Inferior parietal cortex (tissue), 1 donor: Measurements from ENCODE around the gene CDK5RAP2.
"Not testable (repeated sequence)": the region's sequence is repeated elsewhere in the genome, so short reads cannot be mapped to it uniquely, and the experiment has no call there.

ENCODE experiments used
- DNase-seq: peaks from one replicate; pipeline ENCODE4 v3.0.0-alpha.2; 2016; ENCODE audit errors: extremely low spot score

Gene CDK5RAP2

DNA sequence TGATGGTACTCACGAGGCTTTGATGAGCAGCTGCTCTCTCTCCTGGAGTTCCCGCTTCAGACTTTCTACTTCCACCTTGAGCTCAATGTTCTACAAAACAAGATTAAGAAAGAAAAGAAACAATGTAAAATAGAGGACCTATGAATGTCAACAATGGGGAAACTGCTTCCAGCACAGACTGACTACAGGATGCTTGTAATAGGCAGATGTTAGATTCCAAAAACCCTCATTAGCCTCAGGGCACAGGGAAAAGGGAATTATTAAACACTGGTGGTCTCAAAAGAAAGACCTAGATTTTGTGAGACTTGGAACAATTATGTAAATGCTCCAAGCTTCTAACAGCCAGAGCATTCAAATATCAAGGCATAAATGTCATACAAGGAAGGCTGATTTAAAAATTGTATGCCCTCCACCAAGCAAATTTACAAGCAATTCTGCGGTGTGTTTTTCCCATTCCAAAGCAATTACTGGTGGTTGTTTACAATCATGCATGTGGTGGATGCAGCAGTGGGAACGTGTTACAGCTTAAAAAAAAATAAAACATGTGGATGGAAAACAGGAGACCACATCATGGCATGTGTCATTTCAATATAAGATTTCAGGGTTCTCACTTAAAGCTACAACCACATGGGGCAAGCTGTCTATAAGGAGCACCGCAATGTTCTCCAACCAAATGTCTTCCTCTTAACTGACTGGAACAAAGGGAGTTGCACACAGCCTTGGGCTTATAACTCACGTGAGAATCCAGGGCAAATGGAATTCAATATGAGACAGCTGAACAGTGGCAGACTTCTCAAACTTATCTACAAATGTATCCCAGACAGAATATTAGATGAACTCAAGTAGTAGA lies 34.0 kb downstream of the CDK5RAP2 start:
- no peak for DNase-seq

DNA sequence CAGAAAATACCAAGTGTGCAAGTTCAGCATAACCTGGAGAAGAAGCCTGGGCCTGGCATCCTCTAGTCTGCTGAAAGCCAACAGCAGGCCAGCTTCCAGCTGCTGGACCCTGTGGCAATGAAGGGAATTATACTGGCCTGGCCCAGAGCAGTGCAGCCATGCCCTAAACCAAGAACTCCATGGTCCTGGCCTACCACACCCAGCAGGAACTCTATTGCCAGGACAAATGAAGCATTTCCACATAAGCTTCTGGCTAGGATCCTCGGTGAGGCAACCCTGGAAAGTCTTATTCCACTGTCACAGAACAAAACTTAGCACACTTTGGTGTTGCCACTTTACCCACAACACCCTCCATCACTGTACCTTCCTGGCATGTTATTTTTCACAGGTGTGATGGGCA lies 35.5 kb downstream of the CDK5RAP2 start:
- no peak for DNase-seq

DNA sequence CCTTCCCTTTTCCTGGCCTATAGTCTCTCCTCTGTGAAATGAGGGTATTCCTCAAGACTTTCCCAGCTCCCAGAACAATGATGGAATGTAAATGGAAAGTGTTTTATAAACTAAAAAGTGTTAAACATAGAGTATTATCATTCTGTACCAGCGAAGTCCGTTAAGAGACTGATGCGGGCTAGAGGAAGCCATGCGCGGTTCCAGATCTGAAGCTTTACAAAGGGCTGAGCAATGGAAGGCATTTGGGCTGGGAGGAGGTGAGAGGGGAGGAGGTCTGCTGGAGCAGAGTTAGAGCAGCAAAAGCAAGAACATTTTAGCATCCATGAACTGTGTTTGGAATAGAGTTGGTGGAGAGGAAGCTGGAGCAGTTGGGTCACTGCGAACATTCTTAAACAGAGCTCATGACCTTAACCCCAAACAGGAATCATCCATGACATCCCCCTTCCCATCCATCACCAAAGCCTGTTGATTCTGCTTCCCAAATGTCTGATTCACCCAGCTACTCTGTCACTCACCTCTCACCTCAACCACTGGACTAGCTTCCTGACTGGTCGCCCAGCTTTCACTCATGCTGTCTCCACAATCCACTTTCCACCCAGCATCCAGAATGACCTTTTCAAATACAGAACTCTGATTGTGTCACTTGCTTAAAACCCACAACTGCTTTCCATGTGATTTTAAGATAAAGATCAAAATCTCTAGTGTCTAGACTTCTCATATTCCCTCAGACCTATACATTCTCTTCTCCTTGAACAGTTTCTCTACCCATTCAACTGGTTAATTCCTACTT lies 37.1 kb downstream of the CDK5RAP2 start:
- no peak for DNase-seq

DNA sequence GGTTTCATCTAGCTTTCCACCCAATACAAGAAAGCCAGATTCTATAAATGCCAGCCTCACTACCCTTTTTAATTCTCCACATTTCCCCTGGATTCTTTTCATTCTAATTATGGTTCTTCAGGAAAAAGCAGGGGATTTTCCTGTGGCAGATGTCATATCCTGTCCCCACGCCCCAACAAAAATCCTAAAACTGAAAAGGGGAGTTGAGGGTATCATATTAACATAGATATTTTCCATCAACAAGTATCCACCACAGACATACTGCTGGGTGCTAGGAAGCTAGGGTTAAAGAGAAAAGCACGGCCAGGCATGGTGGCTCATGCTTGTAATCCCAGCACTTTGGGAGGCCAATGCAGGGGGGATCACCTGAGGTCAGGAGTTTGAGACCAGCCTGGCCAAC lies 38.0 kb downstream of the CDK5RAP2 start:
- DNase-seq, result no peak

DNA sequence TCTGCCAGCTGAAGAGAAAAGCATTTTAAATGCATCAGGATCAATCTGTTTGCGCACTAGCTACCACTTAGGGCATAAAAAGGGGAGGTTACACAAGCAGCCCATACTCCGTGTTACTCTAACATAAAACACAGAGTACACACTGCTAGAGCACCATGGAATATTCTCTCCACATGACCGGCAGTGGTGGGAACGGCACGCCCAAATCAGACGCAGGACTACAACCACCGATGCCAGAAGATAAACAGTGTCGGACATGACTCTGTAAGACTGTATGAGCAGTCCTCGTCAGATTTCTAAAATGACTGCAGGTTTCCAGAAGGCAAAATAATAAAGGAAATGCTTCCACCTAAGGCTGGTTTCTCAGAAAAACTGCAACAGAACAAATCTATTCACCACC lies 40.0 kb downstream of the CDK5RAP2 start:
- DNase-seq, result no peak

DNA sequence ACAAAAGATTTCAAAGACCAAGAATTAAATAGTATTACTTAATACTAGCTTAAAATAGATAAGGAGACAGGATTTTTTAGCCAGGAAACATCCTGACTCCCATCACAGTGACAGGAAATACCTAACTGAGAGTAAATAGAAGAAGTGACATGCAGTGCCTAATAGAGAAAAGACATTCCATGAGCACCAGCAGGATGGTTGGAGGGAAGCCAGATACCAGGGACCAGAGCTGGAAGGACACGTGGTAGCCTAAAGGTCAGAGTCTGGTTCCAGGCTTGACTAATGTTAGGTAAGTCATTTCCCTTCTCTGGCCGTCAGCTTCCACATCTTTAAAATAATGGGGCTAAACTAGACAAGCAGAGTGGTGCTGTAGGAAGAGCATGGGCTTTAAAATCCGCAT lies 41.6 kb downstream of the CDK5RAP2 start:
- no peak for DNase-seq

DNA sequence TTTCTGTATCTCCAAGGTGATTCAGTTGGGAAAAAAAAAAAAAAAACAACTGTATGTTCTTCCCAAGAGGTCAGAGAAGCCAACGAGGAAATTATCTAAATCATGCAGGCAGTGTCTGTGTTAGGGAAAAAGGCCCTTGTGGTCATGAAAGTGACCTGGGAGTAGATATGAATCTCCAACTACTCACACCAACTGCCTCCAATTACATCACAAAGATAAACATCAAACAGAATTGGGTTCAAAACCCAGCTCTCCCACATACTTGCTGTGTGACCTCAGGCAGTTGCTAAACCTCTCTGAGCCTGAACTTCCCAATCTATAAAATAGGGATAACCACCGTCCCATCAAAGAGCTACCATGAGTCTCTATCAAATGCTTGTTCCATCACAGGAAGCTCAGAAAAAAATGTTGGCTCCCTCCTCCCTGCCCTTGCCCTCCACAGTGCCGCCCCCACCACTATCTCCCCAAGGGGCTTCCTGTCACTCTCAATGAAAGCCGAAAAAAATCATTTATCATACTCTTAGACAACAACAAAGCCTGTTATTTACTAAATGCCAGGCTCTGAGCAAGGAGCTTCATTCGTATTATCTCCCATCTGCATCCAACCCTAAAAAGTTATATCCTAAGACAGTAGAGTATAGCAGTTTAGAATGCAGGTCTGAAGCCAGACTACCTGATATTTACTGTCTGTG lies 42.9 kb downstream of the CDK5RAP2 start:
- DNase-seq, result no peak

DNA sequence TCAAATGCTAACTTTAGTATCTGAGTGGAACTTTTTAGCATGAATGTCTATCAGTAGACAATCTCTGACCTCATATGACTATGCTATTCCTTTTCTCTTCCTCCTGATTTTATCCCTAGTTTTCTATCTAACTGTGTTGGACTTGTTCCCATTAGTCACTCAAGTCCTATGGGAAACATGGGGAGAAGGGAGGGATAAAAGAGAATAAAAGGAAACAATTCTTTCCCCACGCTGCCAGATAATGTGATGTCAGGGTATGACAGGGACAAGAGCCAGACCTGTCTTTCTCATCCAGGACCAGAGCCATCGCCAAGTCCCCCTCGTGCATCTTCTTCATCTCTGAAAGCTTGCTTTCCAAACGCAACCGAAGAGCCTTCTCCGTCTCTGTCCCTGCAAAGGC lies 43.9 kb downstream of the CDK5RAP2 start:
- DNase-seq, result no peak

DNA sequence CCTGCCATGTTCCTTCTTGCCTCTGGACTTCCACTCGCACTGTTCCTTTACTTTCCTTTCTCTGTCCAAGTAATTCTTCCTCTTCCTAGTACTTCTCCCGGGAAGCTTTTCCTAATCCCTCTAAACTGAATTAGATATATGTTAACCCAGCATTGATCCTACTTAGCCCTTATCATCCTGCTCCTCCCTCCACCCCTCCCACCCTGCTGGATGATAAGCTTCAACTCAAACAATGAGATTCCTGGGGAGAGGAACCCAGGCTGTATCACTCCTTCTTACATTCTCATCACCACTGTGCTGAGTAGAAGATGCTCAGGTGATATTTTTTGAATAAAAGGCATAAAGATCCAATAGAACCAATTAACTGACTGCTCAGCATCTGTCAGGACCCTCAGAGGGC lies 45.7 kb downstream of the CDK5RAP2 start:
- DNase-seq, result no peak

DNA sequence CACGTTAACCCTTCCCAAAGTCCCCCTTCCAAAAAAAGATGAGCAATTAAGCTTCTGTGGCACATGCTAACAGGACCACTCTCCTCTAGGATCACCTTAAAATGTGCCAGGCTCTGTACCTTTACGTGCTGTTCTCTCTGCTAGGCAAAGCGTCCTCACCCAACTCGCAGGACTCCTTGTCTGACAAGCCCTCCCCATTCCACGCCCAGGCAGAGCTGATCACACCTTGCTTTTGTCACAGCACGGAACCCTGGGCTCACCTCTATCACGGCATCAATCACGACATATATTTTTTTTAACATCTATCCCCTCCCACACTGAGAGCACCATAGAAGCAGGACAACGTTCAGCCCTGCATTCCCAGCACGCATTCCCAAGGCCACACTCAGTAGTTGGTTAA lies 47.1 kb downstream of the CDK5RAP2 start:
- no peak for DNase-seq

DNA sequence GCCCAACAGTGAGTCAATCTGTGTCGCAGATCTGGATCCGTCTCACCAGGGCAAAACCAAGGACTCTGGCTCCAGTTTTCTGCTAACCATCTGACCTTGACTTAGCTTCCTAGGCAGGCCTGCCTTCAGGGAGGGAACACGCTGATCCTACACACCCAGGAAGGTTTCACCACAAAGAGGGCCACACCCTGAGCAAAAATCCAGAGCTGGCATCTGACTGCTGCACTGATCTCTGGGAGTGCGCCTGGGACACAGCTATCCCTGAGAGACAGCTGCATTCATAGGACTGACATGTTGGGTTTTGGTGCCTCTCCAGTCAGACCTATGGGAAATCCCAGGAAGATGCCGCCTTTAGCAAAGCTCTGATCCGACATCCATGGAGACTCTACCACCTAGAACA lies 47.5 kb downstream of the CDK5RAP2 start:
- no peak for DNase-seq

DNA sequence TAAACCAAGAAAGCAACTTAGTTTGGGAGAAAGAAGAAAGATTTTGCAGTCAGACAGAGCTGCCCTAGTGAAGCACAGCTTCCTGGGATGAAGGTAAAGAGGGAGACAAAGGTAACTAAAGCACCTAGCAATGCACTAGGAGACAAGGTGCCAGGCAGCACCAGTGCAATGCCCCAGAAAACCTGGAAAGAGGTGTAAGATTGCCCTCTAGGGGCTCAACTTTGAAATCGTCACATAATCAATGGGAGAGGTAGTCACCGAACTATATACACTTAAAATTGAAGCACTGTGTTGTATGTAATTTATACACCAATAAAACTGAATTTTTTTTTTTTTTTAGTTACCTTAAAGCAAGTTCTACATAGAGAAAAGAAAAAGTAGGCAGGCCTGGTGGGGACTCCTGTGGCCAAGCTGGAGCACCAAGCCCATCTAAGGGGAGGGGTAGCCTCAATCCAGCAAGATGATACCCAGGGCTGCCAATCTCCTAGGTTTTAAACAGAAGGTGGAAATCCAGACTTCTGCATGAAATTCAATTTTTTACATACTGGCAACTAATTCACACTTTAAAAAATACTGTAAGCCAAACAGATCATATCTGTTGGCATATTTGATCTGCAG lies 48.2 kb downstream of the CDK5RAP2 start:
- DNase-seq, result peak; percentile 57

DNA sequence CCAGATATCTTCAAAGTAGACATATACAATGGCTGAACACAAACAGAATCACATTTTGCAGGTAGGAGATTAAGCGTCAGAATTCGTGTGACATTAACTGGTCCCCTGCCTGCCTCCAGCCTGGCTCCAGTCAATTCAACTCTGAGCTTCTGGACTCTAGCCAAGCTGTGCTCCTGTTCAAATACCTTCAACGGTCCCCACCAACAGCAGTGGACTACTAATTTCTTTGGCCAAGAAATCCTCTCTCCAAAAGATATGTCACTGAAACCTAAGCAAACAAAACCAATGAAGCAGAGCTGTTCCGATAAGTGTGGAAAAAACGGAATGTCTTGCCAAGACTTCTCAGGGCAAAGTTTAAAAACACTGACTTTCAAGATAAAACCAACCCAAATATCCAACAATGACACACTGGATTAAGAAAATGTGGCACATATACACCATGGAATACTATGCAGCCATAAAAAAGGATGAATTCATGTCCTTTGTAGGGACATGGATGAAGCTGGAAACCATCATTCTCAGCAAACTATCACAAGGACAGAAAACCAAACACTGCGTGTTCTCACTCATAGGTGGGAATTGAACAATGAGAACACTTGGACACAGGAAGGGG lies 49.6 kb downstream of the CDK5RAP2 start:
- DNase-seq, result not testable (repeated sequence)

DNA sequence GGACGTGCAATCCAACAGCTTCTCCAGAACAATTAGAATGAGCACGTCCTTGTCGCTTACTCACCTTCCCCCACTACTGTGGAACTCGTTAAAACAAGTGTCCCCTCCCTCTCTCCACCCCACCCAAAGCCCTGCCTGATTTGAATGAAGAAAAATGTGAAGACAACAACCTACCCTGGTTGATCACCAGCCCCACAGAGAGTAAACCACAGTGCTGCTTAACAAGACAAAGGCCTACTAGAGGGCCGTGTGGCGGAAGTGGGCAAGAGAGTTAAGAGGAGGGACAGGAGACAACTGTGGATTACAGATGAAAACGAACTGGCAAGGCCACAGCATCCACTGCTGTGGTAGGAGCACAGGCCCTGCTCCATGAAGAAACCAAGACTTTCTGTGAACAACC lies 51.1 kb downstream of the CDK5RAP2 start:
- no peak for DNase-seq

DNA sequence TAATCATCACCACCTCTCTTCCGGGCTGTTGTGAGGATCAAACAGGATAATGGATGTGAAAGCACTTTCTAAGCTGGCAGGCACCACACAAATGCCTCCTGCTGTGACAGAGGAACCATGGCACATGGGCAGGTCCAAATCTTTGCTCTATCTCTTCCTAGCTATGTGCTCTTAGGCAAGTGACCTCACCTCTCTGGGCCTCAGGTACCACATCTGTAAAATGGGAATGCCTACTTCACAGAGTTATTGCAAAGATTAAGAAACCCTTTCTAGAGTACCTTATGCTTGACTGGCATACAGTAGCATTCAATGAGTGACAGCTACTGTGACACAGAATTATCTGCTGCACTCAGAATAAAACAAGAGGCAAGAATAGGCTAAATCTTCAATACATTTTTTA lies 51.6 kb downstream of the CDK5RAP2 start:
- DNase-seq, result no peak

DNA sequence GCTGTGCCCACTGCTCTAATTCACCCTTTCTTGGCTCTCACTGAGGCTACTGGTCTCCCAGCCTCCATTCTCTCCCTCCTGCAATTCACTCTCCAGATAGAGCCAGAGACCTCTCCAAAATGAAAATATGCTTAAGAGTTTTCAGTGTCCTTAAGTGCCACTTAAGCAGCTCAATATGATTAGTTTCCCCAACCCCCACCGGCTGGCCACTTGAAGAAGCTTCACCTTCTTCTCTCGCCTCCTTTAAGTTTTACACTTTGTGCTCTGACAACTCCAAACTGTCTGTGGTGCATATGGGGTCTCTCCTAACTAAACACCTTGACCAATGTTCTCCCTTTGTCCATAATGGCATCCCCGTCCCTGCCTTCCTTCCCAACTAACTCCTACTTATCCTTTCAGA lies 53.4 kb downstream of the CDK5RAP2 start:
- DNase-seq, result no peak

DNA sequence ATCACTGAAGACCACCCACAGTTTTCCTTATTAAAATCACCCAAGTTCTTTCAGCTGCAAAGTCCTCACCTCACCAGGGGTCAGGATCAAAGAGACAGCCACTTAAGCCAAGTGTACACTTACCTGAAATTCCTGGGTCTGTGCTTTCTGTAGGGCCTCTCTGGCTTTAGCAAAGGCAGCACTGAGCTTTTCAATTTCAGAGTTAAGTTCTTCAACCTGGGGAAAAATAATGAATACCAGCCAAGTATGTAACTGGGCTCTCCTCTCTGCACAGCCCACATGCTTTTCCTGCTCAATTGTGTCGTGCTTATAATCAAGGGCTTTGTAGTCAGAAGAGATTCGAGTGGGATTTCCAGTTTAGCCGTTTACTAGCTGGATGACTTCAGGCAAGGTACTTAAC lies 55.1 kb downstream of the CDK5RAP2 start:
- no peak for DNase-seq

DNA sequence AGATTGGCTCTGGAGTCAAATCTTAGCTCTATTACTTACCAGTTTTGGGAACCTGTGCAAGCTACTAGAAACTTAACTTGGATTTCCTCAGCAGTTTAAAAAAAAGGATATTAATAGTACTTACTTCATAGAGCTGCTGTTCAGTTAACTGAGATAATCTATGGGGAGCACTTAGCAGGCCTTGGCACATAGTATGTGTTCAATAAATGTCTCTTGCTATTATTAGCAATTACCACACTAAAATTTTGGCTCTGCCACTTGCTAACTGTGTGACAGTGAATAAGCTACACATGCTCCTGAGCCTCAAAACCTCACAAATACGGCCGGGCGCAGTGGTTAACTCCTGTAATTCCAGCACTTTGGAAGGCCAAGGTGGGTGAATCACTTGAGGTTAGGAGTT lies 55.9 kb downstream of the CDK5RAP2 start:
- DNase-seq, result no peak

DNA sequence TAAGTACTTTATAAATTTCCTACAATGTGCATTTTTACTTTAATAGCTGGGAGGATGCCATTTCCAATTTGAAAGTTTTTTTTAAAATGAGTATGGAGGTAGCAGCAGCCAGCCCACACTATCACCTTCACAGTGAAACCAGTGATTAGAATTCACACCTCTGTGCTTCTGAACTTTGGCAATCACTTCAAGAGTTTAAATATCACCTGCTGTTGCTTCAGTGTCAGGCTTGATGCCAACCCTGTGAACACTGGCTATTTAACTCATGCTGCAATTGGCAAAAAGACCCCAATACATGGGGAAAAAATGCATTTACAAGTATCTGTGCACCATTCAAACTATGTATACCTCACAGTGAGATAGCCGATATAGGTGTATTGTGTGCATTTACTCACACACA lies 57.4 kb downstream of the CDK5RAP2 start:
- no peak for DNase-seq

DNA sequence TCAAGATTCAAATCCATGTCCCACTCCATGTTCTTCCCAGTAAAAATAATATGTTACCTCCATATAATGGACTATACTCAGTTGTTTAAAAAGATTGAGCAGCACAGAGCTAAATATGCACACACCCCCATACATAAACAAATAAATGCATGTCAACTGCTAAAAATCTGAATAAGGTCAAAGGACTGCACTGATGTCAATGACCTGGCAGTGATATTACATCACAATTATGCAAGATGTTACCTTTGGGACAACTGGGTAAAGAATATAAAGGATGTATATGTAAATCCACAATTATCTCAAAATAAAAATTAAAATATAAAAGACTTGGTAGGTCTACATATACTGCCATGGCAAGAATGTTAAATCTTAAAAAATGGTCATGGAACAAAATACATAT lies 57.9 kb downstream of the CDK5RAP2 start:
- no peak for DNase-seq

DNA sequence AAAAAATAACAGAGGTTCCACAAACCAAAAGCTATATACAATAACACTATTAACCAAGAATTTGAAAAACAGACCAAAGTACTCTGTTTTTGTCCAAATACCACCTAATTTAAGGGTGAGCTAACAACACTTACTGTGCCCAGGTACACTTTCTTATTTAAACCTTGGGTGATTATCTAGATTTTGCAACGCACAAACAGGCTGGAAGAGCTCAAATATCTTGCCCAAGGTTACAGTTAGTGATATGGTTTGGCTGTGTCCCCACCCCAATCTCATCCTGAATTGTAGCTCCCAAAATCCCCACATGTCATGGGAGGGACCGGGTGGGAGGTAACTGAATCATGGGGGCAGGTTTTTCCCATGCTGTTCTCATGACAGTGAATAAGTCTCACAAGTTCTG lies 58.9 kb downstream of the CDK5RAP2 start:
- no peak for DNase-seq

DNA sequence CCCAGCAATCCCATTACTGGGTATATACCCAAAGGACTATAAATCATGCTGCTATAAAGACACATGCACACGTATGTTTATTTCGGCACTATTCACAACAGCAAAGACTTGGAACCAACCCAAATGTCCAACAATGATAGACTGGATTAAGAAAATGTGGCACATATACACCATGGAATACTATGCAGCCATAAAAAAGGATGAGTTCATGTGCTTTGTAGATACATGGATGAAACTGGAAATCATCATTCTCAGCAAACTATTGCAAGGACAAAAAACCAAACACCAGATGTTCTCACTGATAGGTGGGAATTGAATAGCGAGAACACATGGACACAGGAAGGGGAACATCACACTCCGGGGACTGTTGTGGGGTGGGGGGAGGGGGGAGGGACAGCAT lies 64.0 kb downstream of the CDK5RAP2 start:
- DNase-seq, result not testable (repeated sequence)
